GM19324 (cell line): Measurements from ENCODE around the gene FOCAD.

Experiments used
- ATAC-seq: cut with Tn5 transposase; IDR thresholded peaks from one replicate; pipeline ENCODE4 v1.9.1; 2021; ENCODE audit warnings: mild to moderate bottlenecking, moderate library complexity; ENCODE audit not compliant: unreplicated experiment, low FRiP score

FOCAD gene

GRCh38 chr9:20729523-20729922, 45.5 kb downstream of the FOCAD start:
- ATAC-seq = no peak

- no peak for ATAC-seq
Measured at GRCh38 chr9:20732118-20732517, 48.1 kb downstream of the FOCAD start.

GRCh38 chr9:20734275-20734674, 50.2 kb downstream of the FOCAD start:
- ATAC-seq = no peak

DNA sequence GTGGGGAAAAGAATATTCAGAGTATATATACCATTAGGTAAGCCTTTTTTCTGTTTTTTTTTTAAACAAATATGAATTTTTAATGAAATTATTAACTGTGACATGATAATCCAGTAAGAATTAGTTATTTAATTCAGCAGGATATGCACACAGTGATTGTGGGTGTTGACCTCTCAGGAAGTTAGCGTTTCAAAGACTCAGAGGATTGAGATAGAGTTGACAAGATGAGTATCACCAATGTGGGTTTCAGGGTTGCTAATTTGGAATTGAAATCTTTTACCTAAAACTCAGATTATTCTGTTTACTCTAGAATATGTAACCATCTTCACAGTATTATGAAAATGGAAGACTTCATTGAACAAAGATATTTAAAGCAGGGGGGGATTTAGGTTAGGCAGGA, 56.2 kb downstream of the FOCAD start:
- no peak for ATAC-seq

DNA sequence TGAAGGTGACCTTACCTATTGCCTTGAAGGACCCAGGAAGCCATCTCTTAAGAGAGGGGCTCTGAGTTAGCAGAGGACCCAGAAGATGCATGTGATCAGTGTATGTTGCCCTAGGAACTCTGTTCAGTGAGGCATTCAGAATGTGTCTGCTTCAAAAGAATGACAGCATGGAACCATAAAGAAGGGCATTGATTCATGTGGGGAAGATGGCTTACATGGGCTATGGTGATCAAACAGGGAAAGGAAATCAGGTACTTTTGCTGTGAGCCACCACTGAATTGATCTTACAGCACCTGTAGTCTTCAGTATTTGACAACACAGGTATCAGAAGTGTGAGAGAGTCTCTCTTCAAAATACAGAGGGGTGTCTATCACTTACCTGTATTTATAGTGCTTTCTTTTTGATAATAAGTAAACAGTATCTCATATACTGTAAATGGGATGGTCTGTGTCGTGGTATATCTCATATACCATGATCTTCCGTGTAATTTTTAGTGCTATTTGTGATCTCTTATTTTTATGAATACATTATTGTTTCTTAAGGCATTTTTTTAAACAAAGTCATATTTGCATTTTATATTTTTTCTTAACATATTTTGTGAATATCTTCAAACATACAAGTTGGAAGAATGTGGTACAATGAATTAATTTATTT, 57.0 kb downstream of the FOCAD start:
- ATAC-seq = no peak

DNA sequence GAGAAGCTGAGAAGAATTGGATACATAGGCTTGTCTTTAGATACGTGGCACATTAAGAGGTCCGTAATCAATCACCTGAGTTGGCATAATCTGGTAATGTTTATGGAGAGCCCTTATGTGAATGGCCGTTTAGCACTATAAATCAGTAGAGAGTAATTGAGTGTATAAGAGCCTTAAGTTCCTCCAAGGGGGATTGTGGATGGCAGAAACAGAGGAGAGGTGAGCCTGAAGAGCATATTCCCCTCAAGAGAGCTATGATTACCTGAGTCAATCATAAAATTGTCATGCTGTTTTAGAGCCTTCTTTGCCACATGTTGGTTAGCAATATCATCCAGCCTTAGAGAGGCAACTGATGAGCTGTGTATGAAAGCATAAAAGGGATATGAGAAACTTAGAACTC, 58.8 kb downstream of the FOCAD start:
- ATAC-seq = no peak

DNA sequence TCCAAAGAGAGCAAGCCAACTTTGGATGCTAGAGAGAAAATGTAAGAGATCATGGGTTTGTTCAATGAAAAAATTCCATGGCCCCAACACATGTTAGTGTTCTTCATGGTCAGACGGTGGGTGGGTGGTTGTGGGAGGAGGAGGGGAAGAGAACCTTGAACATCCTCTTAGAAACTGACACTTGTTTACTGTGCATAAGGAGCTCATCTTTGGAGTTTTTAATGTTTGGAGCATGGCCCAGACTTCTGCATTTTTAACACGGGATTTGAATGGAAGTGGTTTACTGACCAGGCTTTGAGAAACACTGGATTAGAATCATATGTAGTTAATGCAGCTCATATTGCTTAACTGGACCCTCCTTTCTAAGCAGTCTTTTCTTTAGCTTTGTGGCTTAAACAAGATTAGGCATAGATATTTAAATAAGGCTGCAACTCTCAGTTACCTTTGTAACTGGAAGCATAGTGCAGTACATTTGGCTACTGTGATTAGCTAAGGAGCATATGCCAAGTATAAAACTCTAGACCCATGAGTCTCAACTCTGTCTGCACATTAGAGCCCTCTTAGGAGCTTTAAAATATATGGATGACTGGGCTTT, 60.1 kb downstream of the FOCAD start:
- ATAC-seq = no peak

- ATAC-seq = no peak
Measured at GRCh38 chr9:20746967-20747366, 62.9 kb downstream of the FOCAD start.

GRCh38 chr9:20749496-20750198, 65.6 kb downstream of the FOCAD start:
- ATAC-seq = no peak

DNA sequence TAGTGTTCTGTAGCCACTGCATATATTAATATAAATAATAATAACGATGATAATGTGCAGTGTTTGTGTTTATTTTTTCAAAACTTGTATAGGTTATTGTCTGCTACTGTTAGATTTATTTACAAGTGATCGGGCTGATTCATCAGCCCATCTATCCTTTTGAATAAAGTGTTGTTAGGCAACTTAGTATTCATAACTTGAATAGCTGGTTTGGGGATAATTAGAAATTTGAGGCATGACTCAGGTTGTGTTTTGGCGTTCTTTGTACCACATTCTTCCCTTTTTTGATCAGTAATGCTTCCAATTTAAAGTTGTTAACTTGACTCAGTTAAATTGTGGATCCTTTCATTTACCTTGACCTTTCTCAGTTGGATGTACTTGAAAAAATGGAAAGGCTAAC, 69.7 kb downstream of the FOCAD start:
- ATAC-seq = no peak

DNA sequence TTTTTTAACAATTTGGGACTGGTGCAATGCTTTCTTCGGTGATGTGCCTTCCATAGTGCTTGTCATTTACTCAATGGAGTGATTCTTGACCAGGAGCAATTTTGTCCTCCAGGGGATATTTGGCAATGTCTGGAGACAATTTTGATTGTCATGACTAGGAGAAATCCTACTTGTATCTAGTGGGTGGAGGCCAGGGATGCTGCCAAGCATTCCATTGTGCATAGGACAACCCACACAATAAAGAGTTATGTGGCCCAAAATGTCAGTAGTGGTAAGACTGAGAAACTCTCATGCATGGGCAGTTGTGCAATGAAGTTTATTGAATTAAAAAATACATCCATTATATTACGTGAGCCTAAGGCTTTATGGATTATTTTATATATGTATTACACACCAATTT, 70.5 kb downstream of the FOCAD start:
- no peak for ATAC-seq

GRCh38 chr9:20760246-20760891, 76.3 kb downstream of the FOCAD start:
- ATAC-seq = no peak

GRCh38 chr9:20770947-20771346, 86.9 kb downstream of the FOCAD start:
- ATAC-seq = no peak

GRCh38 chr9:20771729-20772128, 87.7 kb downstream of the FOCAD start:
- ATAC-seq = no peak

- ATAC-seq = no peak
Measured at GRCh38 chr9:20775683-20776082, 91.6 kb downstream of the FOCAD start.

DNA sequence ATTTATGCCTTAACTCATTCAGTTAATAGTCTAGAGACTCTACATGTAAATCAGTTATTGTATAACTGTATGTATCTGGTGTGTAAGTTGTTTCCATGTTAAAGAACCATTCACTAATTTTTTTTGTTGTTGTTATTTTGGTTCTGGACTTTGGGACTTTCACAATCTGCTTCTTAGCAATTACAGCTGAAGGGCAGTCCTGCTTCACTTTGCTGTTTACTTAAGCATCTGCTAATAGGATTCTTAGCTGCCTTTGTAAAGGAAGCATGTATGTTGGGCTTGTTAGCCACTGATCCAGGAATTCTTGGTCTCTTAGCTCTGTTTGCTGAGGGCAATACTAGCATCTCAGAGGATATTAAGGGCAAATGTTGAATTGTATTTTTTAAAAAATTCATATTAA, 97.0 kb downstream of the FOCAD start:
- ATAC-seq = no peak

GRCh38 chr9:20782289-20782688, 98.2 kb downstream of the FOCAD start:
- ATAC-seq = no peak

DNA sequence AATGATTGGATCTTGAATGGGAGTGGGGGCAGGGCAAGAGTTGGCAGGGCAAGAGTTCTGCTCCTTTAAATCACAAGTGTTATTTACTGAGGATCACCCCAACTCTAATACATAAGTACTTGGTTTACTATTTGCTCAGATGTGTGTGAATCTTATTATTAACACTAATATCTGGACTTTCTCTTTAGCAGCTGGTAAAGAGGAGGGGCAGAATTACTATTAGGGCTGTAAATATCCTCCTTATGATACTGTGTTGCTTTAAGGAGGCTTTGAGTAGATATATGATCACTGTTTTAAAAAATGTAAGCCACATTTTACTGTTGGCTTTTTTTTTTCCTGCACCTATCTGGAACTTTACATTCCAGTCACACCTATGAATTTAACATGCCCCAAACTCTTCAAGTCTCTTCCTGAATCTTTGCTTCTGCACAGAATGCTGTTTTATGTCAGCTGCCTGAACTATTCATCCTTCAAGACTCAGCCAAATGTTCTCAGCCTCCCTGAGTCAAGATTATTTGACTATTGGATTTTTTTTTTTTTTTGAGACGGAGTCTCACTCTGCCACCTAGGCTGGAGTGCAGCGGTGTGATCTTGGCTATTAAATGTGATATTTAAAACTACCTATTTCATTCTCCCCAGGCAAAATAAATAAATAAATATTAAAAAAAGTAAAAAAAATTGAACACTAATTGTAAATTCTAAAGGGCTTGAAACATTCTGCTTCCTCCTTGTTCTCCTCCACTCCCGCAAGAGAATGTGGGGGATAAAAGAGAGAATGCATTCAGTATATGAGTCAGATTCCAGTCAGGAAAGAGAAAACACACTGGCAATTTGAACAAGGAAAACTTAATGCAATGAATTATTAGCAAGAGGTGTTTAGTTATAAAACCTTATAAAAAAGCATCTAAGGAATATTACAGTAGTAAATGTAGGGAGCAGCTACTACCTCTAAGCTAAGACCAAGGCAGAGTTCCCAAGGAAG, 99.3 kb downstream of the FOCAD start:
- no peak for ATAC-seq

DNA sequence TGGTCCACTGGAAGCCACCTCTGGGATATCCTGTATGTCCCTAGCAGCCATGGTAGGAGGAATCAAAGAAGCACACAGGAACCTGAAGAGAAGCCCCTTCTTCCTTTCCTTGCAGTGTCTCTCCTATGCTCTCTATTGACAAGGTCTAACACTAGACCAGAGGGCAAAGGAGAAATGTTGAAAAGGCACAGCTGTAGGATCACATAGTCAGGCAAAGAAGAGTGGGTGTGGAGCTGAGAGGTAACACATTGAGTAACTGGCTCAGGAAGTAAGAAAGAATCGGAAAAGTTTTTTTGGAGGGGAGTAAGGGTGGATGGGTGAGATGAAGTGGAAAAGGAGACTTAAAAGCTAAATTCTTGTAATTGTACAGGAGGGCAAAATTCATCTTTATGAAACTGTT, 100.1 kb downstream of the FOCAD start:
- ATAC-seq = no peak

DNA sequence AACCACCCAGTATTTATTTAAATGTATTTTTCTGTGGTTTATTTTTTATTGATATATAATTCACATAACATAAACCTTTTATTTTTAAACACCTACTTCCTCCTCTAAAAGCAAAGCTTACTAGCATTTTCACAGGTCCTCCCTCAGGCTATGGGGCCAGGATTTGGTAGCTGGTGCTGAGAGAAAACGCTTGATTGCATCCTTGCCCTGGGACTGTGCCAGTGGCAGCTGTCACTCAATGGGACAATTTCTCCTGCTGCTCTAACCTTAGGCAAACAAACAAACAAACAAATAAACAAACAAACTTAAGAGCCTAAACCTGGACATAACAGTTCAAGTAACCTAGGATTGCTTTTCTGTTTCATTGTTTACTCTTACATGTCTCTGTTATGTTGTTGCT, 102.7 kb downstream of the FOCAD start:
- no peak for ATAC-seq
